Neural progenitor cell (in vitro differentiated cells): ENCODE measurements around the gene HCAR1. TPM values are rescaled to one million over a fixed set of nuclear protein-coding genes. Genes with fewer than 3 reads are reported as not detected.
"Not testable (repeated sequence)": the region's sequence is repeated elsewhere in the genome, so short reads cannot be mapped to it uniquely, and the experiment has no call there.

Experiments used
- DNase-seq: peaks from one replicate; pipeline ENCODE4 v3.0.0-alpha.2; 2016; ENCODE audit warnings: low spot score
- H2AFZ ChIP-seq: fragments of 200-600 bp; sonication (generic); replicated peaks from 2 replicates; pipeline ENCODE4 v1.6.1; 2016; ENCODE audit warnings: antibody characterized with exemption
- H3F3A ChIP-seq: fragments of 200-600 bp; sonication (generic); 2 replicates; pipeline ENCODE4 v1.6.1; 2016; ENCODE audit warnings: antibody characterized with exemption, low read depth
- H3K27ac ChIP-seq: fragments of 200-600 bp; sonication (generic); 2 replicates; pipeline ENCODE4 v1.5.1; 2016; ENCODE audit warnings: mild to moderate bottlenecking
- H3K27me3 ChIP-seq: fragments of 200-600 bp; sonication (generic); 2 replicates; pipeline ENCODE4 v1.6.1; 2016; ENCODE audit warnings: mild to moderate bottlenecking, moderate library complexity
- H3K36me3 ChIP-seq: fragments of 200-600 bp; sonication (generic); 2 replicates; pipeline ENCODE4 v1.5.1; 2016
- H3K4me1 ChIP-seq: fragments of 200-600 bp; sonication (generic); 2 replicates; pipeline ENCODE4 v1.6.1; 2016; ENCODE audit warnings: mixed run types
- H3K4me2 ChIP-seq: fragments of 200-600 bp; sonication (generic); 2 replicates; pipeline ENCODE4 v1.6.1; 2016
- H3K4me3 ChIP-seq: fragments of 200-600 bp; sonication (generic); 2 replicates; pipeline ENCODE4 v1.5.1; 2016
- H3K79me2 ChIP-seq: fragments of 200-600 bp; sonication (generic); 2 replicates; pipeline ENCODE4 v1.6.1; 2016; ENCODE audit warnings: low read depth
- H3K9ac ChIP-seq: fragments of 200-600 bp; sonication (generic); 2 replicates; pipeline ENCODE4 v1.6.1; 2016
- H3K9me3 ChIP-seq: fragments of 200-600 bp; sonication (generic); 2 replicates; pipeline ENCODE4 v1.5.1; 2016; ENCODE audit warnings: low read depth
- H4K20me1 ChIP-seq: fragments of 200-600 bp; sonication (generic); 2 replicates; pipeline ENCODE4 v1.6.1; 2016; ENCODE audit warnings: low read depth
- H3K27ac Mint-ChIP-seq: 3 replicates; pipeline ENCODE4 v1.8.0; 2021; ENCODE audit warnings: mixed read lengths
- H3K27me3 Mint-ChIP-seq: 2 replicates; pipeline ENCODE4 v1.8.0; 2022; ENCODE audit warnings: low read depth, mild to moderate bottlenecking, inconsistent platforms, moderate library complexity, mixed read lengths; ENCODE audit not compliant: insufficient read depth
- H3K36me3 Mint-ChIP-seq: 3 replicates; pipeline ENCODE4 v1.8.0; 2021; ENCODE audit warnings: mixed read lengths
- H3K4me1 Mint-ChIP-seq: 3 replicates; pipeline ENCODE4 v1.8.0; 2021; ENCODE audit warnings: mixed read lengths
- H3K4me3 Mint-ChIP-seq: 3 replicates; pipeline ENCODE4 v1.8.0; 2021; ENCODE audit warnings: mild to moderate bottlenecking, moderate library complexity, mixed read lengths
- H3K9me3 Mint-ChIP-seq: 3 replicates; pipeline ENCODE4 v1.8.0; 2020; ENCODE audit warnings: mixed read lengths
- total RNA-seq: library from RNA; depleted of rRNA; stranded (reverse); fragments of >200 nt; gene quantifications from 2 replicates; pipeline ENCODE4 v1.2.3, GENCODE V29; 2015; ENCODE audit warnings: low replicate concordance

The HCAR1 gene
- total RNA-seq, 1 donor from 2014 or later, result not detected

GRCh38 chr12:122711266-122711665 is 19.4 kb downstream of the HCAR1 start:
- H3K36me3 ChIP-seq, H3K27me3 Mint-ChIP-seq, H3F3A ChIP-seq, H3K9me3 ChIP-seq, H3K27ac Mint-ChIP-seq, H3K4me1 ChIP-seq, H4K20me1 ChIP-seq, DNase-seq, H3K9ac ChIP-seq, H3K27ac ChIP-seq, H3K4me1 Mint-ChIP-seq, H3K4me3 ChIP-seq, H3K36me3 Mint-ChIP-seq, H3K4me3 Mint-ChIP-seq, H3K4me2 ChIP-seq, H3K27me3 ChIP-seq, H2AFZ ChIP-seq, H3K79me2 ChIP-seq, H3K9me3 Mint-ChIP-seq: not testable (repeated sequence)

GRCh38 chr12:122710341-122710740 is 20.3 kb downstream of the HCAR1 start:
- H3K9ac ChIP-seq, H3K4me3 ChIP-seq, H3K27ac ChIP-seq, H3K27me3 Mint-ChIP-seq, H3F3A ChIP-seq, H3K9me3 ChIP-seq, H3K4me2 ChIP-seq, H3K27me3 ChIP-seq, DNase-seq, H3K4me1 ChIP-seq, H4K20me1 ChIP-seq, H3K9me3 Mint-ChIP-seq, H3K4me1 Mint-ChIP-seq, H3K36me3 ChIP-seq, H2AFZ ChIP-seq, H3K36me3 Mint-ChIP-seq, H3K4me3 Mint-ChIP-seq, H3K79me2 ChIP-seq: not testable (repeated sequence)
- peak overlapping the region; percentile 9 for H3K27ac Mint-ChIP-seq

GRCh38 chr12:122709287-122709686 is 21.4 kb downstream of the HCAR1 start:
- not testable (repeated sequence) for H3K4me1 Mint-ChIP-seq

GRCh38 chr12:122703841-122704240 is 26.8 kb downstream of the HCAR1 start:
- not testable (repeated sequence) for H3K4me2 ChIP-seq, H3K36me3 Mint-ChIP-seq, H3K9me3 Mint-ChIP-seq, H4K20me1 ChIP-seq, H3K9ac ChIP-seq, H3K4me3 Mint-ChIP-seq, H3K4me1 ChIP-seq, H3K4me1 Mint-ChIP-seq, H3K36me3 ChIP-seq, H3K9me3 ChIP-seq, H3K27me3 Mint-ChIP-seq, H3K27me3 ChIP-seq, DNase-seq, H3K27ac Mint-ChIP-seq, H2AFZ ChIP-seq, H3K79me2 ChIP-seq, H3K4me3 ChIP-seq, H3K27ac ChIP-seq, H3F3A ChIP-seq

More at GRCh38 chr12:122709287-122709686, 21.4 kb downstream of the HCAR1 start:
- H3K36me3 Mint-ChIP-seq, H3K27ac ChIP-seq, H4K20me1 ChIP-seq, H2AFZ ChIP-seq, H3K27me3 Mint-ChIP-seq, H3K4me3 Mint-ChIP-seq, H3F3A ChIP-seq, H3K4me2 ChIP-seq, H3K27ac Mint-ChIP-seq, DNase-seq, H3K4me1 ChIP-seq, H3K36me3 ChIP-seq, H3K9ac ChIP-seq, H3K79me2 ChIP-seq, H3K9me3 Mint-ChIP-seq, H3K27me3 ChIP-seq, H3K4me3 ChIP-seq, H3K9me3 ChIP-seq: not testable (repeated sequence)

GRCh38 chr12:122702890-122703611 is 27.6 kb downstream of the HCAR1 start, which contains the start of gene HCAR2:
TSS of gene HCAR2 (minus strand) at chr12:122703357. CDS start at chr12:122703283, 74 bp downstream.
- DNase-seq, H3K9me3 ChIP-seq, H3K27ac Mint-ChIP-seq, H3K4me2 ChIP-seq, H2AFZ ChIP-seq, H3K4me3 ChIP-seq, H3K27me3 ChIP-seq, H3K27ac ChIP-seq, H3K4me3 Mint-ChIP-seq, H3K4me1 Mint-ChIP-seq, H3K9ac ChIP-seq, H3K4me1 ChIP-seq, H3K36me3 ChIP-seq, H3K36me3 Mint-ChIP-seq, H4K20me1 ChIP-seq, H3K27me3 Mint-ChIP-seq, H3F3A ChIP-seq, H3K79me2 ChIP-seq, H3K9me3 Mint-ChIP-seq: not testable (repeated sequence)

GRCh38 chr12:122701481-122701880 is 29.2 kb downstream of the HCAR1 start:
- not testable (repeated sequence) for H3K4me2 ChIP-seq, H3K4me3 Mint-ChIP-seq, H3K4me1 Mint-ChIP-seq

GRCh38 chr12:122700038-122700710 is 30.5 kb downstream of the HCAR1 start:
- not testable (repeated sequence) for H3F3A ChIP-seq, H3K79me2 ChIP-seq, H3K27me3 ChIP-seq, DNase-seq, H3K9ac ChIP-seq, H3K27ac Mint-ChIP-seq, H3K9me3 ChIP-seq, H3K4me3 Mint-ChIP-seq, H2AFZ ChIP-seq, H3K27ac ChIP-seq, H3K4me3 ChIP-seq, H3K36me3 Mint-ChIP-seq, H3K27me3 Mint-ChIP-seq, H3K36me3 ChIP-seq, H3K4me1 Mint-ChIP-seq, H3K4me1 ChIP-seq, H3K9me3 Mint-ChIP-seq, H4K20me1 ChIP-seq, H3K4me2 ChIP-seq

More at GRCh38 chr12:122701481-122701880, 29.2 kb downstream of the HCAR1 start:
- not testable (repeated sequence) for H3K4me1 ChIP-seq, H3F3A ChIP-seq, H3K27ac Mint-ChIP-seq, H4K20me1 ChIP-seq, H2AFZ ChIP-seq, H3K27me3 ChIP-seq, DNase-seq, H3K9me3 Mint-ChIP-seq, H3K9me3 ChIP-seq, H3K27me3 Mint-ChIP-seq, H3K36me3 ChIP-seq, H3K9ac ChIP-seq, H3K79me2 ChIP-seq, H3K27ac ChIP-seq, H3K36me3 Mint-ChIP-seq, H3K4me3 ChIP-seq

GRCh38 chr12:122696922-122697321 is 33.7 kb downstream of the HCAR1 start:
- not testable (repeated sequence) for H3F3A ChIP-seq, H3K27ac ChIP-seq, H3K36me3 ChIP-seq, H3K27ac Mint-ChIP-seq, H3K4me1 ChIP-seq, H3K27me3 ChIP-seq, H2AFZ ChIP-seq, H3K79me2 ChIP-seq, H3K4me1 Mint-ChIP-seq, H3K9ac ChIP-seq, H4K20me1 ChIP-seq, H3K9me3 Mint-ChIP-seq, H3K4me2 ChIP-seq, DNase-seq, H3K4me3 Mint-ChIP-seq, H3K9me3 ChIP-seq, H3K36me3 Mint-ChIP-seq, H3K27me3 Mint-ChIP-seq, H3K4me3 ChIP-seq
